Psoas muscle (tissue), 8 donors: ENCODE measurements around the gene ADGRG3. TPM values are rescaled to one million over a fixed set of nuclear protein-coding genes. Genes with fewer than 3 reads are reported as not detected.

Source experiments
- ATAC-seq, 4 donors: fragments of 200-7000 bp; cut with Tn5 transposase; one replicate each; pipeline ENCODE4 v1.9.1; 2020; ENCODE audit warnings: moderate library complexity in 3 of 4, mild to moderate bottlenecking in 2 of 4
- DNase-seq, 2 donors: peaks; one replicate each; pipeline ENCODE4 v3.0.0-alpha.2; 2020
- H3K27ac ChIP-seq: fragments of 200-600 bp; one replicate; pipeline ENCODE4 v1.8.0; 2022
- H3K27me3 ChIP-seq, 3 donors: fragments of 200-600 bp in 1 of 3; one replicate each; pipeline versions ENCODE4 v1.6.1 to v1.8.0; 2013 to 2022; ENCODE audit warnings: low read length in 2 of 3, mild to moderate bottlenecking in 2 of 3, moderate library complexity in 1 of 3; ENCODE audit not compliant: insufficient read depth in 3 of 3
- H3K36me3 ChIP-seq, 2 donors: fragments of 200-600 bp in 1 of 2; one replicate each; pipeline versions ENCODE4 v1.6.1 to v1.8.0; 2013 to 2022; ENCODE audit warnings: low read depth in 1 of 2, mild to moderate bottlenecking in 1 of 2, moderate library complexity in 1 of 2; ENCODE audit not compliant: insufficient read depth in 1 of 2
- H3K4me1 ChIP-seq: fragments of 200-600 bp; one replicate; pipeline ENCODE4 v1.8.0; 2022
- H3K4me3 ChIP-seq: fragments of 200-600 bp; one replicate; pipeline ENCODE4 v1.8.0; 2022; ENCODE audit warnings: mild to moderate bottlenecking
- H3K9me3 ChIP-seq: fragments of 200-600 bp; one replicate; pipeline ENCODE4 v1.8.0; 2022
- CTCF ChIP-seq: fragments of 200-600 bp; IDR thresholded peaks from one replicate; pipeline ENCODE4 v1.8.0; 2022; ENCODE audit warnings: antibody characterized with exemption
- WGBS, 3 donors: extraction: QIAGEN DNeasy Blood & Tissue Kit; methylation state at CpG; one replicate each; pipeline versions ENCODE4 v1.1.6 to v1.1.7; 2013; 5-methylcytosine and 5-hydroxymethylcytosine counted together
- intact Hi-C, 2 donors: fragments of 100-400 bp; cut with DNase I; formaldehyde crosslinking; loops; one replicate each; pipeline versions ENCODE4 v1.11.0 to v1.14.2; 2022
- polyA plus RNA-seq, 3 donors: library from polyadenylated mRNA; stranded (reverse); fragments of 200-250 nt; gene quantifications; one replicate each; pipeline ENCODE4 v1.2.3, GENCODE V29; 2013
- total RNA-seq, 4 donors: library from RNA; stranded (reverse); fragmentation: NEBNext Ultra II Directional in 2 of 4; extraction: Animal tissue kit (Norgen Biotek cat#: 25700) in 2 of 4; gene quantifications; one replicate each; pipeline versions ENCODE4 v1.2.1 to v1.2.4, GENCODE V29; 2021 to 2023
- donor health status: healthy with polysubstance abuse.
- donor health status: DM: no; HTN: no; CAD: no; lungs with moderate emphysema.
- donor health status: Bipolar disorder and iron deficiency.
- donor health status: healthy.
- donor health status: DM: yes; HTN: yes; CAD: no.
- donor health status: DM: no; HTN: no; CAD: no.
- donor health status: DM: no; HTN: no; CAD: no.
- donor health status: DM: yes; HTN: yes; CAD: no.

ADGRG3 gene
- total and polyA plus RNA-seq, 7 donors = 0.16 to 0.57 (median 0.31) TPM

GRCh38 chr16:57722651-57723050 lies 54.5 kb downstream of the ADGRG3 start:
- TF ChIP-seq CTCF = no peak
- Histone ChIP-seq H3K9me3 (no peaks in the 10 kb centered on the region), H3K27me3 (no peaks in the 10 kb centered on the region), H3K27ac (no peak overlapping the region), H3K4me3 (no peak overlapping the region), H3K4me1 (no peaks in the 10 kb centered on the region), H3K36me3 (no peaks in the 10 kb centered on the region)
- intact Hi-C loops = loop anchor here in 1 of 2 donors (5.0 kb wide), 1 partner anchor 130 kb away; no protein-coding TSS in a partner anchor
- DNase-seq = no peak
- no peak for ATAC-seq
- WGBS, 3 donors = 80 to 83% (median 83%) methylated on average over 11 of the region's 11 CpGs

GRCh38 chr16:57723170-57723569 lies 55.1 kb downstream of the ADGRG3 start:
- Histone ChIP-seq H3K36me3 (no peaks in the 10 kb centered on the region), H3K9me3 (no peaks in the 10 kb centered on the region), H3K27ac (no peak overlapping the region), H3K27me3 (no peaks in the 10 kb centered on the region), H3K4me1 (no peaks in the 10 kb centered on the region), H3K4me3 (no peak overlapping the region)
- intact Hi-C loops = loop anchor here in 1 of 2 donors (5.0 kb wide), 1 partner anchor 131 kb away; no protein-coding TSS in a partner anchor
- WGBS, 3 donors = 75 to 79% (median 75%) methylated on average over 7 of the region's 7 CpGs
- ATAC-seq (no peak), DNase-seq (no peak)
- TF ChIP-seq CTCF = no peak

- Histone ChIP-seq H3K9me3 (no peaks in the 10 kb centered on the region), H3K4me3 (no peak overlapping the region), H3K27ac (no peak overlapping the region), H3K4me1 (no peaks in the 10 kb centered on the region), H3K36me3 (no peaks in the 10 kb centered on the region), H3K27me3 (no peaks in the 10 kb centered on the region)
- no peak for DNase-seq
- 56 to 65% (median 61%) methylated on average over 15 of the region's 15 CpGs for WGBS, 3 donors
- ATAC-seq = no peak
- TF ChIP-seq CTCF = no peak
- intact Hi-C loops = loop anchor here in 1 of 2 donors (5.0 kb wide), 1 partner anchor 132 kb away; no protein-coding TSS in a partner anchor
Measured at GRCh38 chr16:57724531-57724930, 56.4 kb downstream of the ADGRG3 start.

GRCh38 chr16:57725151-57725550 lies 57.0 kb downstream of the ADGRG3 start:
- no peak overlapping the region for H3K4me3 ChIP-seq
- H3K36me3 ChIP-seq = no peaks in the 10 kb centered on the region
- DNase-seq (no peak), ATAC-seq (no peak)
- 65 to 71% (median 69%) methylated on average over 5 of the region's 5 CpGs for WGBS, 3 donors
- H3K9me3 ChIP-seq = no peaks in the 10 kb centered on the region
- H3K27ac ChIP-seq = no peak overlapping the region
- intact Hi-C loops = no loop called here
- no peaks in the 10 kb centered on the region for H3K27me3 ChIP-seq
- TF ChIP-seq CTCF = no peak
- no peaks in the 10 kb centered on the region for H3K4me1 ChIP-seq

GRCh38 chr16:57725554-57725953 lies 57.4 kb downstream of the ADGRG3 start:
- intact Hi-C loops = no loop called here

More at GRCh38 chr16:57725554-57725953, 57.4 kb downstream of the ADGRG3 start:
- no peaks in the 10 kb centered on the region for H3K27me3 ChIP-seq
- 55 to 60% (median 60%) methylated on average over 5 of the region's 5 CpGs for WGBS, 3 donors
- ATAC-seq (no peak), DNase-seq (no peak)
- no peaks in the 10 kb centered on the region for H3K9me3 ChIP-seq
- H3K36me3 ChIP-seq = no peaks in the 10 kb centered on the region
- no peaks in the 10 kb centered on the region for H3K4me1 ChIP-seq
- TF ChIP-seq CTCF = no peak
- H3K27ac ChIP-seq = no peak overlapping the region
- no peak overlapping the region for H3K4me3 ChIP-seq
